Lung (tissue), 12 donors: Measurements from ENCODE around the gene CHMP1B. TPM values are rescaled to one million over a fixed set of nuclear protein-coding genes. Genes with fewer than 3 reads are reported as not detected.
A peak's percentile ranks its signal among the peaks of the same experiment; 100 is the strongest.

ENCODE experiments used
- ATAC-seq: fragments of 200-7000 bp; cut with Tn5 transposase; one replicate; pipeline ENCODE4 v1.9.1; 2020; ENCODE audit warnings: moderate number of reproducible peaks; ENCODE audit not compliant: insufficient read depth, low FRiP score
- DNase-seq, 3 donors: peaks; one replicate each; pipeline ENCODE4 v3.0.0-alpha.2; 2013 to 2017
- H3K27ac ChIP-seq, 2 donors: one replicate each; pipeline ENCODE4 v1.5.1; 2013; ENCODE audit warnings: mild to moderate bottlenecking in 2 of 2, moderate library complexity in 2 of 2, control low read depth in 1 of 2, inconsistent platforms in 1 of 2, low read depth in 1 of 2, low read length in 1 of 2
- H3K27me3 ChIP-seq, 3 donors: one replicate each; pipeline ENCODE4 v1.5.1; 2013; ENCODE audit warnings: low read length in 2 of 3; ENCODE audit not compliant: control insufficient read depth in 3 of 3, insufficient read depth in 3 of 3
- H3K36me3 ChIP-seq, 4 donors: one replicate each; pipeline ENCODE4 v1.5.1; 2013; ENCODE audit warnings: low read length in 4 of 4, mild to moderate bottlenecking in 1 of 4, moderate library complexity in 1 of 4; ENCODE audit not compliant: control insufficient read depth in 4 of 4, insufficient read depth in 4 of 4
- H3K4me1 ChIP-seq, 5 donors: one replicate each; pipeline ENCODE4 v1.5.1; 2013; ENCODE audit warnings: low read length in 5 of 5, mild to moderate bottlenecking in 2 of 5, moderate library complexity in 1 of 5; ENCODE audit not compliant: control insufficient read depth in 5 of 5, insufficient read depth in 5 of 5
- H3K4me3 ChIP-seq: one replicate; pipeline ENCODE4 v1.5.1; 2013; ENCODE audit warnings: mild to moderate bottlenecking, control low read depth, moderate library complexity
- H3K9ac ChIP-seq, 2 donors: one replicate each; pipeline ENCODE4 v1.5.1; 2013; ENCODE audit warnings: low read length in 2 of 2, control low read depth in 1 of 2; ENCODE audit not compliant: insufficient read depth in 1 of 2
- H3K9me3 ChIP-seq, 4 donors: one replicate each; pipeline ENCODE4 v1.5.1; 2013; ENCODE audit warnings: low read length in 3 of 4, mild to moderate bottlenecking in 1 of 4, moderate library complexity in 1 of 4; ENCODE audit not compliant: control insufficient read depth in 4 of 4, insufficient read depth in 3 of 4
- CTCF ChIP-seq: IDR thresholded peaks from 2 replicates; pipeline ENCODE4 v1.5.1; 2012; ENCODE audit warnings: mild to moderate bottlenecking; ENCODE audit errors: control extremely low read depth, extremely low read depth
- WGBS, 2 donors: extraction: QIAGEN DNeasy Blood & Tissue Kit; methylation state at CpG; one replicate each; pipeline ENCODE4 v1.1.7; 2013; 5-methylcytosine and 5-hydroxymethylcytosine counted together
- polyA plus RNA-seq, 2 donors: library from polyadenylated mRNA; stranded (reverse); fragments of 200-250 nt; gene quantifications; one replicate each; pipeline ENCODE4 v1.2.1, GENCODE V29; 2013
- total RNA-seq, 2 donors: library from RNA; depleted of rRNA in 1 of 2; stranded (reverse); fragments of >200 nt in 1 of 2; gene quantifications; one replicate each; pipeline ENCODE4 v1.2.1, GENCODE V29; 2014 to 2021
- donor health status: control.
- donor health status: control.
- donor health status: Bipolar disorder and iron deficiency.
- donor health status: healthy.
- donor health status: DM: yes; HTN: yes; CAD: no.

Gene CHMP1B
- total and polyA plus RNA-seq, 4 donors, result 34.6 to 56.2 (median 40.3) TPM

GRCh38 chr18:11887328-11888128 is 36.3 kb downstream of the CHMP1B start:
- peak in 1 of 3 donors; percentile 36 for DNase-seq
- H3K36me3 ChIP-seq, result peaks cover 12 to 25% (median 23%) of the 10 kb centered on the region in 4 donors
- H3K4me1 ChIP-seq, result peaks cover 0 to 5% (median 0%) of the 10 kb centered on the region in 5 donors
- H3K9me3 ChIP-seq, result no peaks in the 10 kb centered on the region
- WGBS, 2 donors, result 64 to 78% methylated on average over 8 of the region's 8 CpGs
- no peak overlapping the region for H3K9ac ChIP-seq
- ATAC-seq, result peak; percentile 85
- peak overlapping the region in 1 of 2 donors; percentile 81 for H3K27ac ChIP-seq
- no peak for TF ChIP-seq CTCF
- no peak overlapping the region for H3K4me3 ChIP-seq
- no peaks in the 10 kb centered on the region for H3K27me3 ChIP-seq

GRCh38 chr18:11888726-11889125 is 37.5 kb downstream of the CHMP1B start:
- no peak for DNase-seq
- no peak overlapping the region for H3K4me3 ChIP-seq
- no peaks in the 10 kb centered on the region for H3K9me3 ChIP-seq
- H3K9ac ChIP-seq, result no peak overlapping the region
- no peak for ATAC-seq
- H3K4me1 ChIP-seq, result peaks cover 0 to 7% (median 0%) of the 10 kb centered on the region in 5 donors
- no peak for TF ChIP-seq CTCF
- H3K36me3 ChIP-seq, result peaks cover 12 to 30% (median 24%) of the 10 kb centered on the region in 4 donors
- 96% methylated on average over 2 of the region's 2 CpGs for WGBS, 2 donors
- H3K27me3 ChIP-seq, result no peaks in the 10 kb centered on the region
- H3K27ac ChIP-seq, result no peak overlapping the region

- Histone ChIP-seq H3K9ac (no peak overlapping the region), H3K9me3 (no peaks in the 10 kb centered on the region), H3K4me1 (peaks cover 0 to 7% (median 0%) of the 10 kb centered on the region in 5 donors), H3K27me3 (no peaks in the 10 kb centered on the region), H3K36me3 (peaks cover 12 to 26% (median 23%) of the 10 kb centered on the region in 4 donors), H3K27ac (no peak overlapping the region), H3K4me3 (no peak overlapping the region)
- DNase-seq, result no peak
- ATAC-seq, result no peak
- WGBS, 2 donors, result 96 to 99% methylated on average over 5 of the region's 5 CpGs
- no peak for TF ChIP-seq CTCF
These were observed 38.1 kb downstream of the CHMP1B start for GRCh38 chr18:11889284-11889683.
